Lower leg skin (tissue), 3 donors: ENCODE data around the gene VPS13A.

Source experiments
- POLR2A ChIP-seq, 2 donors: fragments of 450-650 bp; IDR thresholded peaks; one replicate each; pipeline ENCODE4 v1.6.1; 2016 to 2017; ENCODE audit warnings: antibody characterized with exemption in 2 of 2, mild to moderate bottlenecking in 1 of 2, moderate library complexity in 1 of 2
- TF ChIP-seq, protein P1 (sequence below), 3 donors: fragments of 450-650 bp; IDR thresholded peaks; one replicate each; pipeline ENCODE4 v1.5.1; 2016; ENCODE audit warnings: antibody characterized with exemption in 3 of 3, mild to moderate bottlenecking in 3 of 3, moderate library complexity in 2 of 3

DNA sequence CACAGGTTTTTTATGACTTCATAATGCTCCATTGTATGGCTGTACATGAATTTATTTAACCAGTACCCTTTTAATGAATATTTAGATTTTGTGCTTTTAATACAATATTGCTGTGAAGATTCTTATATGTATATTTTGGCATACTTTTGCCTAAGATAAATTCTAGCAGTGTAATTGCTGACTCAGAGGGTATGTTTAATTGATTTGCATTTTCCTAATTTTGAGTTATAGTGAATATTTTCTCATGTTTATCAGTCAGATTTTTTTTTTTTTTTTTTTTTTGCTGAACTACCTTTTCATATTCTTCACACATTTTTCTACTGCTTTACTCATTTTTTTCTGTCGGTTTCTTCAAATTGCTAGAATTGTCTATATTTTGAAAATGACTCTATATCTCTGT, 222.6 kb downstream of the VPS13A start:
- TF ChIP-seq, protein P1, sequence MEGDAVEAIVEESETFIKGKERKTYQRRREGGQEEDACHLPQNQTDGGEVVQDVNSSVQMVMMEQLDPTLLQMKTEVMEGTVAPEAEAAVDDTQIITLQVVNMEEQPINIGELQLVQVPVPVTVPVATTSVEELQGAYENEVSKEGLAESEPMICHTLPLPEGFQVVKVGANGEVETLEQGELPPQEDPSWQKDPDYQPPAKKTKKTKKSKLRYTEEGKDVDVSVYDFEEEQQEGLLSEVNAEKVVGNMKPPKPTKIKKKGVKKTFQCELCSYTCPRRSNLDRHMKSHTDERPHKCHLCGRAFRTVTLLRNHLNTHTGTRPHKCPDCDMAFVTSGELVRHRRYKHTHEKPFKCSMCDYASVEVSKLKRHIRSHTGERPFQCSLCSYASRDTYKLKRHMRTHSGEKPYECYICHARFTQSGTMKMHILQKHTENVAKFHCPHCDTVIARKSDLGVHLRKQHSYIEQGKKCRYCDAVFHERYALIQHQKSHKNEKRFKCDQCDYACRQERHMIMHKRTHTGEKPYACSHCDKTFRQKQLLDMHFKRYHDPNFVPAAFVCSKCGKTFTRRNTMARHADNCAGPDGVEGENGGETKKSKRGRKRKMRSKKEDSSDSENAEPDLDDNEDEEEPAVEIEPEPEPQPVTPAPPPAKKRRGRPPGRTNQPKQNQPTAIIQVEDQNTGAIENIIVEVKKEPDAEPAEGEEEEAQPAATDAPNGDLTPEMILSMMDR (IDR thresholded peaks at IDR 0.05) = no peak
- no peak for TF ChIP-seq POLR2A (IDR thresholded peaks at IDR 0.05)
